ENCODE results near the gene SOS1.
"Not testable (repeated sequence)": the region's sequence is repeated elsewhere in the genome, so short reads cannot be mapped to it uniquely, and the experiment has no call there.

Gene SOS1

DNA sequence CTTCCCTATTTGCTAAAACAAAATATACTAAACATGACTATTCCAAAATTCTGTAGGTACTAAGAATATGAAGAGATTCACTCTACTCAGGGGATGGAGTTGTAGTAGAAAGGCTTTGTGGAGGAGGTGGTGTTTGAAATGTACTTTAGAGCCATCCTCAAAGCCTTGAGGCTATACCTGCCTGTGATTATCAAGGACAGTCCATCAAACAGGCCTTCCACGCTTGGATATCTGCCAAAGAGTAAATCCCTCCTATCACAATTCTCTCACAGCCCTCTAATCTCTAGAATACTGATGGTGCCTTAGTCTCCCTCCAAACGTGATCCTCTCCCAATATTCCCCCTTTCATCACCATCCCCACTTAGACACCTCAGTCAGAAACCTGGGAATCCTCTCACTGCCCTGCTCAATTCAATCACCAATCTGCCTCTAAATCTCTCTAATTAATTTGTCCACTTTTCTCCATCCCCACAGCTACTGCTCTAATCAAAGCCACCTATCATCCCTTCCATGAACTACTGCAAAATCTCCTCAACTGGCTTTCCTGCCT lies 13.1 kb downstream of the SOS1 start:
- no peak for DNase-seq (ENCODE audit: low read depth in 1 of 2, low spot score in 1 of 2)

DNA sequence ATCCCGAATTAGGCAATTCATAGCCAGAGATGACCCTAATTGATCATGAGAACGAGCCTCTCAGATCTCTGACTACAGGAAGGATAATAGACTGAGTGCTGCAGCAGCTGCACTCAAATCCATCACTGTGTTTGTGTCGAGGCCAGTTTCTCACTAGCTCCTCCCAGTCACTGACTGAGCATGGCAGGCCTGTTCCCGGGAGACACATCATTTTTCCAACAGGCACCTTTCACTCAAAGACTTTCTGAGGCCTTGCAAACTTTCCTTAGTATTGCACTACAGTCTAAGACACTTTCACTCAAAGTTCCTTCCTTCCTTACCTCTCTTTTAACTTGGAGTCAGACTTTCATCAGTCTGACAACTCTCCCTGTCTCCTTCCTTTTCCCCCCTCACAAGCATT lies 13.7 kb downstream of the SOS1 start:
- no peak for DNase-seq (ENCODE audit: low read depth in 1 of 2, low spot score in 1 of 2)

DNA sequence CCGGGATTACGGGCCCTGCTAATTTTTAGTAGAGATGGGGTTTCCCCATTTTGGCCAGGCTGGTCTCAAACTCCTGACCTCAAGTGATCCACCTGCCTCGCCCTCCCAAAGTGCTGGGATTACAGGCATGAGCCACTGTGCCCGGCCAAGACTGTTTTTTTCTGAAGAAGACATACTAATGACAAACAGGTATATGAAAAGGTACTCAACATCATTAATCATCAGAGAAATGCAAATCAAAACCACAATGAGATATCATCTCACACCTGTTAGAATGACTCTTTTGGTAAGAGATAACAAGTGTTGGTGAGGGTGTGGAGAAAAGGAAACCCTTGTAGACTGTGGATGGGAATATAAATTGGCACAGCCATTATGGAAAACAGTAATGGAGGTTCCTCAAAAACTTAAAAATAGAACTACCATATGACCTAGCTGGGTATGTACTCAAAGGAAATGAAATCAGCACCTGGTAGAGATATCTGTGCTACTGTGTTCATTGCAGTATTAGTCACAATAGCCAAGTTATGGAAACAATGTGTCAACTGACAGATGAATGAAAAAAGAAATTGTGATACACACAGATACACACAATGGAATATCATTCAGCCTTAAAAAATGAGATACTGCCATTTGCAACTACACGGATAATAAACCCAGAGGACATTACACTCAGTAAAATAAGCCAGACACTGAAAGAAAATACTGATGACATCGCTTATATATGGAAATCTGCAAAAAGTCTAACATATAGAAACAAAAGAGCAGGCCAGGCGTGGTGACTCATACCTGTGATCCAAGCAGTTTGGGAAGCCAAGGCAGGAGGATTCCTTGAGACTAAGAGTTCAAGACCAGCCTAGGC lies 20.8 kb downstream of the SOS1 start:
- DNase-seq (ENCODE audit: low read depth in 1 of 2, low spot score in 1 of 2): no peak

GRCh38 chr2:39099310-39099869 lies 21.5 kb downstream of the SOS1 start:
- no peak for DNase-seq (ENCODE audit: low read depth in 1 of 2, low spot score in 1 of 2)

GRCh38 chr2:39095624-39096023 lies 25.2 kb downstream of the SOS1 start:
- no peak for DNase-seq (ENCODE audit: low read depth in 1 of 2, low spot score in 1 of 2)

DNA sequence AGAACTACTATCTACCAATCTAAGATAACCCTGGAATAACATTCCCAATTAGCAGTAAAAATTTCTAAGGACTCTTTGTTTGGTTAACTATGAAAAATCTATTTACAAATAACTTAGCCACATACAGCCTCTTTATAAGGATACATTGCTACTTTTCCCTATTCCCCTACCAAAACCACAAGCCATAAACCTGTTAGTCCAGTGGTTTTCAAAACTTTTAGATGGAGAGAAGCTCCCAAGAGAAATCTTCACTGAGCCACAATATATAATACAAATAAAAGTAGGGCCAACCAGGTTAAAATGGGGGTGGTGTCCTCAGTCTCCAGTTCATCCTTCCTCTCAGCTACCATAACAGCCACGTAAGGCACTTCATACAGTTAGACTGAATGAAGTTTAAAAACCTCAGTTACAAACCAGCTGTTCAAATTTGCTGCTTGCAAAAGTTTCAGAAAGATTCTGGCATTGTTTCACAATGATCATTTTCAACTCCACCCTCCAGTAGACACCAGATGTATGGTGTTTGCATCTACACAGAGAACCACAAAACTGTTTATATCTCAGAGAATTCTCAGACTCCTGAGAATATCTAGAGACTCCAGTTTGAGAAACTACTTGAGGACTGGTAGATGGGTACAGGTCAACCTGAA lies 26.0 kb downstream of the SOS1 start:
- no peak for DNase-seq (ENCODE audit: low read depth in 1 of 2, low spot score in 1 of 2)

GRCh38 chr2:39093218-39093898 lies 27.5 kb downstream of the SOS1 start:
- no peak for DNase-seq (ENCODE audit: low read depth in 1 of 2, low spot score in 1 of 2)

DNA sequence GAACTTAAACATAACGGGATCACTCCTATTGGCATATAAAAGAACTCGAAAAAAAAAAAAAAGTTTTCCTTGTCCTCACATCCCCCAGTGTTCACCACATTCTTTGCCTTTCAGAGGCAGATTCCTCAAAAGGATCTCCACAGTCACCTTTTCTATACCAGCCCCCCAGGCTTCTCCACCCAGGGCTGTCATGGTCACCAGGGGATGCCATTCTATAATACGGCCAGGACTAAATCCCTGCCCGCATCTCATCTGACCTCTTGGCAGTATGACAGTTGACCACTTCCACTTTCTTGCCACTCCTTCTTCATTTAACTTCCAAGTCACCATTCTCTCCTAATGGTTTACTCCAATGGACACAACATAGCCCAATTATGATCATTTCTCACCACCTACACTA lies 29.3 kb downstream of the SOS1 start:
- no peak for DNase-seq (ENCODE audit: low read depth in 1 of 2, low spot score in 1 of 2)

- no peak for DNase-seq (ENCODE audit: low read depth in 1 of 2, low spot score in 1 of 2)
Measured at GRCh38 chr2:39091063-39091462, 29.8 kb downstream of the SOS1 start.

GRCh38 chr2:39080152-39080551 lies 40.7 kb downstream of the SOS1 start:
- DNase-seq (ENCODE audit: low read depth in 1 of 2, low spot score in 1 of 2): no peak

GRCh38 chr2:39069890-39070465 lies 50.9 kb downstream of the SOS1 start:
- DNase-seq (ENCODE audit: low read depth in 1 of 2, low spot score in 1 of 2): no peak

GRCh38 chr2:39069136-39069515 lies 51.7 kb downstream of the SOS1 start:
- no peak for DNase-seq (ENCODE audit: low read depth in 1 of 2, low spot score in 1 of 2)

DNA sequence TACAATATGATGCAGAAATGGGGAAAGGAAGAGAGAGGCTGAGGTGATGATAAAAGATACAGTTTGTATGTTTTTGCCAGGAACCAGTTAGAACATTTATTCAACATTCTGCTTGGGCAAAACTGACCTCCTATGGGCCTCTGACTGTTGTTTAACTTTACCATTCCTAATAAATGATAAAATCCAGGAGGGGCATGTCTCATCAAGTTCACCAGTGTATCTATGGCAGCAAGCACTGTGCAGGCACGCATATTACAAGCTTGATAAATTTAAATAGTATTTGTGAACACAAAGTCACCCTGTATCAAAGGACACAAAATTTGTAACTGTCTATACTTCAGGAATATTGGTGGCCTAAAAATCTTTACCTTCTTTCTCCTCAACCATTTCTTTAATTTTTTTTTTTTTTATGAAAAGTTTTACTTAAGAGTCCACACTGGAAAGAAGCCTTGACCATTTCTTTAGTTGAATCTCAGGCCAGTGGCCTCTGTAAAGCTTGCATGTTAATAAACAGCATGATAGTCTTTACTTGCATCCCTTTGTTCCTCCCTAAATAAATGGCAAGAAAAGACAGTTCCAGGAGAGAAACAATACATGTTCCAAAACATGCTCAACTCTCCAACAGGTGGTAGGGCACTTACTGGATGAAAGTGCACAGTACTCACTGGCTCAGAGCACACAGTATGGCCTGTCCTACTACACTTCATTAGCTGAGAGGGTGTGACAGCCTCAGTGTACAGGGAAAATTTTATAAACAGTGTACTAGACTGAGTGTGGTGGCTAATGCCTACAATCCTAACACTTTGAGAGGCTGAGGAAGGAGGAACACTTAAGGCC lies 52.3 kb downstream of the SOS1 start:
- DNase-seq (ENCODE audit: low read depth in 1 of 2, low spot score in 1 of 2): no peak

GRCh38 chr2:39065616-39066015 lies 55.2 kb downstream of the SOS1 start:
- DNase-seq (ENCODE audit: low read depth in 1 of 2, low spot score in 1 of 2): no peak

GRCh38 chr2:39062320-39062719 lies 58.5 kb downstream of the SOS1 start:
- DNase-seq (ENCODE audit: low read depth in 1 of 2, low spot score in 1 of 2): no peak

DNA sequence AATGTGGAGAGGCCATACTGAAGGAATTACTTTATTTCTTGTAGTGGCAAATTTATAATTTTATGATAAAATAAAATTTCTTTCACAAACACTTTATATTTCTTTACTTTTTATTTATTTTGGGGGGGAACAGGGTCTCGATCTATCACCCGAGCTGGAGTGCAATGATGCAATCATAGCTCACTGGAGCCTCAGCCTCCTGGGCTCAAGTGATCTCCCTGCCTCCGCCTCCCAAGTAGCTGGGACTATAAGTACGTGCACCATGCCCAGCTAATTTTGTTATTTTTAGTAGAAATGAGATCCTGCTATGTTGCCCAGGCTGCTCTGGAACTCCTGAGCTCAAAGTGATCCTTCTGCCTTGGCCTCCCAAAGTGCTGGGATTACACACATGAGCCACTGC lies 59.6 kb downstream of the SOS1 start:
- DNase-seq (ENCODE audit: low read depth in 1 of 2, low spot score in 1 of 2): no peak

DNA sequence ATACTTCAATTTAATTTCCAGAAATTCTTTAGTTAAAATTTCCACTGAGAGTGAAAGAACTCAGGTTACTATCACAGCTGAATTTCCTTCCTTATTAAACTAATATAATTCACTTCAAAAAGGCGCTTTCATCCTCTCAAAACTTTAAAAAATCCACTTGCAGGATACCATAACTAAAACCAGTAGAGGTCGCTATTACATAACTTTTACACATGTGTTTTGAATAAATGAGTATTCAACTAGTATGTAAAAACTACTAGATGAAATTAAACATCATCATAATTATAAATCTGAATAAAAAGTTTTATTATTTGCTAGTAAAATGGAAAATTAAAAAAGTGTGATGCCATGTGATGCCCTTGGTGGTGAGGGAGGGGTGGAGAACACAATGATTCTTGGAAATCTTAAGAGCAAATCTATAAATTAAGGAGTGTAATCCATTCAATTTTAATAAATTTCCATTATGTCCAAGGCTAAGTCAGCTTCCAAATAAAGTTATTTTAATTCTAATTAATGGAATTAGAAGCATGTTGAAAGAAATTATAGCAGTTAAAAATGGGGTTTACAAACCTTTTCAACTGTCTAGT lies 61.4 kb downstream of the SOS1 start:
- DNase-seq (ENCODE audit: low read depth in 1 of 2, low spot score in 1 of 2): no peak

DNA sequence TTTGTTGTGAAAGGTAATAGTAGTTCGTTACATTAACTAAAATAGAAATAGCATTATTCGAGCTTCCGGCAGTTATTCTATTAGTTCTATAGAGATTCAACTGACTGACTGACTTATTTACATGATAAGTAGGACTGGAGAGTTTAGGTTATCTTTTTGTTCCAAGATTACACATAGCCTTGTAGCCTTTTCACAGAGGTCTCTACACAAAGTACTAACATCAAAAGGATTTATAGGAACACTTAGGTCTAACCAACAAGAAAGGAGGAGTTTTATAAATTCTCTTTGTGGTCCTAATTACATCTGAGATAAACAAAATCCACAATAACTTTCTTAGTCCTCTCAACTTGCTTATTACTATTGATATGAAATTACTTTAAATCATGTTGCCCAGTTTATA lies 62.8 kb downstream of the SOS1 start:
- no peak for DNase-seq (ENCODE audit: low read depth in 1 of 2, low spot score in 1 of 2)

DNA sequence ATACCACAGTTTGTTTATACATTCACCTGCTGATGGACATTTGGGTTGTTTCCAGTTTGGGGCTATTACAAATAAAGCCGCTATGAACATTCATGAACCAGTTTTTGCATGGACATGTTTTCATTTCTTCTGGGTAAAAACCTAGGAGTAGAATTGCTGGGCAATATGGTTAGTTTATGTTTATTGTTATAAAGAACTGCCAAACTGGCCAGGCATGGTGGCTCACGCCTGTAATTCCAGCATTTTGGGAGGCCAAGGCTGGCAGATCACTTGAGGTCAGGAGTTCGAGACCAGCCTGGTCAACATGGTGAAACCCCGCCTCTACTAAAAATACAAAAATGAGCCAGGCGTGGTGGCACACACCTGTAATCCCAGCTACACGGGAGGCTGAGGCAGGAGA lies 68.2 kb downstream of the SOS1 start:
- not testable (repeated sequence) for DNase-seq (ENCODE audit: low read depth in 1 of 2, low spot score in 1 of 2)

- no peak for DNase-seq (ENCODE audit: low read depth in 1 of 2, low spot score in 1 of 2)
Measured at GRCh38 chr2:39050109-39050508, 70.7 kb downstream of the SOS1 start.

Measured in activated T-helper 1 cell treated with anti-CD3 and anti-CD28 coated beads, Interleukin-2, amount 50 U/mL, for 16 hours (primary cell).